ENCODE measurements around the gene CDH23.

CDH23 gene

GRCh38 chr10:71647526-71648253, 251.0 kb downstream of the CDH23 start:
- no peak for DNase-seq

- DNase-seq, result no peak
These were observed 251.7 kb downstream of the CDH23 start for GRCh38 chr10:71648254-71648932.

- no peak for DNase-seq
These were observed 252.2 kb downstream of the CDH23 start for GRCh38 chr10:71648933-71649320.

GRCh38 chr10:71649631-71650030, 252.9 kb downstream of the CDH23 start:
- DNase-seq, result no peak

- DNase-seq, result no peak
These were observed 253.7 kb downstream of the CDH23 start for GRCh38 chr10:71650397-71650796.

GRCh38 chr10:71651428-71651827, 254.7 kb downstream of the CDH23 start:
- DNase-seq, result no peak

GRCh38 chr10:71651928-71652327, 255.2 kb downstream of the CDH23 start:
- no peak for DNase-seq

- DNase-seq, result no peak
These were observed 256.3 kb downstream of the CDH23 start for GRCh38 chr10:71653044-71653443.

- DNase-seq, result no peak
These were observed 259.5 kb downstream of the CDH23 start for GRCh38 chr10:71656220-71656619.

- no peak for DNase-seq
These were observed 261.1 kb downstream of the CDH23 start for GRCh38 chr10:71657604-71658466.

GRCh38 chr10:71658467-71658745, 261.7 kb downstream of the CDH23 start:
- no peak for DNase-seq

- DNase-seq, result no peak
These were observed 262.5 kb downstream of the CDH23 start for GRCh38 chr10:71659111-71659634.

GRCh38 chr10:71659737-71660136, 263.0 kb downstream of the CDH23 start:
- DNase-seq, result no peak

GRCh38 chr10:71660313-71660712, 263.6 kb downstream of the CDH23 start:
- DNase-seq, result no peak

- no peak for DNase-seq
These were observed 264.4 kb downstream of the CDH23 start for GRCh38 chr10:71661060-71661622.

- no peak for DNase-seq
These were observed 265.1 kb downstream of the CDH23 start for GRCh38 chr10:71661779-71662336.

- no peak for DNase-seq
These were observed 266.6 kb downstream of the CDH23 start for GRCh38 chr10:71663311-71663710.

GRCh38 chr10:71664585-71664984, 267.9 kb downstream of the CDH23 start:
- DNase-seq, result no peak

GRCh38 chr10:71665456-71665855, 268.7 kb downstream of the CDH23 start:
- no peak for DNase-seq

GRCh38 chr10:71666639-71667386, 270.1 kb downstream of the CDH23 start:
- DNase-seq, result no peak

GRCh38 chr10:71667387-71667752, 270.6 kb downstream of the CDH23 start:
- DNase-seq, result no peak
